Fibroblast of mammary gland (primary cell): Measurements from ENCODE around the gene FOXO1.

Experiments
- DNase-seq: peaks from one replicate; pipeline ENCODE4 v3.0.0-alpha.2; 2010; ENCODE audit warnings: low read depth
- H3K4me3 ChIP-seq: 2 replicates; pipeline ENCODE4 v1.5.1; 2011; ENCODE audit warnings: low read depth, mild to moderate bottlenecking, low read length, moderate library complexity; ENCODE audit not compliant: control insufficient read depth
- CTCF ChIP-seq: conservative IDR thresholded peaks from 2 replicates; pipeline ENCODE4 v1.5.1; 2011; ENCODE audit warnings: low read depth, low read length, inconsistent platforms; ENCODE audit not compliant: control insufficient read depth, insufficient read depth

FOXO1 gene

GRCh38 chr13:40518481-40518882 lies 148.0 kb downstream of the FOXO1 start:
- DNase-seq = no peak
- H3K4me3 ChIP-seq = no peak overlapping the region
- no peak for TF ChIP-seq CTCF

- TF ChIP-seq CTCF = no peak
- no peak for DNase-seq
- H3K4me3 ChIP-seq = no peak overlapping the region
These were observed 148.7 kb downstream of the FOXO1 start for GRCh38 chr13:40517486-40518480.

- TF ChIP-seq CTCF = no peak
- no peak for DNase-seq
- H3K4me3 ChIP-seq = no peak overlapping the region
These were observed 150.7 kb downstream of the FOXO1 start for GRCh38 chr13:40515702-40516101.

- TF ChIP-seq CTCF = no peak
- no peak for DNase-seq
- no peak overlapping the region for H3K4me3 ChIP-seq
These were observed 151.6 kb downstream of the FOXO1 start for GRCh38 chr13:40514802-40515201.

- no peak for TF ChIP-seq CTCF
- DNase-seq = peak; percentile 15
- H3K4me3 ChIP-seq = no peak overlapping the region
These were observed 156.6 kb downstream of the FOXO1 start for GRCh38 chr13:40509876-40510275.

- TF ChIP-seq CTCF = no peak
- no peak overlapping the region for H3K4me3 ChIP-seq
- DNase-seq = no peak
These were observed 157.6 kb downstream of the FOXO1 start for GRCh38 chr13:40508767-40509342.
